SK-N-SH (cell line): ENCODE data around the gene KMT2B. TPM values are rescaled to one million over a fixed set of nuclear protein-coding genes. Genes with fewer than 3 reads are reported as not detected.

Source experiments
- CTCF ChIA-PET: fragments of 300-600, 350-600 bp; formaldehyde crosslinking; extraction: SDS; loops from one replicate; lab custom pipeline; 2021; lab: Yijun Ruan, JAX
- POLR2A ChIA-PET: fragments of 350-600 bp; sonication (Branson Sonifier 250); formaldehyde crosslinking; extraction: SDS; loops from one replicate; lab custom pipeline; 2020; ENCODE audit warnings: antibody characterized with exemption, inconsistent platforms; lab: Yijun Ruan, JAX
- DNase-seq: peaks from one replicate; pipeline ENCODE4 v3.0.0; 2012
- H2AFZ ChIP-seq: fragments of 200-600 bp; sonication (generic); 2 replicates; pipeline ENCODE4 v1.8.1; 2016; ENCODE audit warnings: antibody characterized with exemption, mild to moderate bottlenecking, low read depth
- H3F3A ChIP-seq: fragments of 200-600 bp; sonication (generic); replicated peaks from 2 replicates; pipeline ENCODE3; 2016; ENCODE audit warnings: antibody characterized with exemption, mild to moderate bottlenecking; ENCODE audit not compliant: insufficient read depth
- H3K27ac ChIP-seq, 2 experiments: fragments of 200-500 bp in 1 of 2; fragments of 200-600 bp in 1 of 2; sonication (Bioruptor generic) in 1 of 2; sonication (generic), shearing (Covaris generic) in 1 of 2; 2 replicates each; pipeline versions ENCODE4 v1.5.1 to v1.6.1; 2014 to 2016; ENCODE audit warnings: low read depth in 2 of 2, inconsistent platforms in 1 of 2, low read length in 1 of 2, mild to moderate bottlenecking in 1 of 2, mixed read lengths in 1 of 2
- H3K27me3 ChIP-seq: fragments of 200-600 bp; sonication (generic), shearing (Covaris generic); 2 replicates; pipeline ENCODE4 v1.6.1; 2016; ENCODE audit warnings: mixed run types; ENCODE audit not compliant: insufficient read depth
- H3K36me3 ChIP-seq, 2 experiments: fragments of 200-500 bp in 1 of 2; fragments of 200-600 bp in 1 of 2; sonication (Bioruptor generic) in 1 of 2; sonication (generic) in 1 of 2; replicated peaks in 1 of 2; 2 replicates each; pipeline versions ENCODE3 to v1.5.1; 2014 to 2016; ENCODE audit warnings: low read length in 1 of 2, mild to moderate bottlenecking in 1 of 2; ENCODE audit not compliant: insufficient read depth in 2 of 2, control insufficient read depth in 1 of 2
- H3K4me1 ChIP-seq, 2 experiments: fragments of 200-500 bp in 1 of 2; fragments of 200-600 bp in 1 of 2; sonication (Bioruptor generic) in 1 of 2; sonication (generic), shearing (Covaris generic) in 1 of 2; 2 replicates each; pipeline versions ENCODE4 v1.5.1 to v1.6.1; 2014 to 2016; ENCODE audit warnings: low read depth in 1 of 2, low read length in 1 of 2, mixed run types in 1 of 2; ENCODE audit not compliant: insufficient read depth in 2 of 2, control insufficient read depth in 1 of 2
- H3K4me2 ChIP-seq: fragments of 200-600 bp; sonication (generic), shearing (Covaris generic); 2 replicates; pipeline ENCODE4 v1.6.1; 2017; ENCODE audit warnings: mixed run types
- H3K4me3 ChIP-seq, 2 experiments: fragments of 200-500 bp in 1 of 2; fragments of 200-600 bp in 1 of 2; sonication (Bioruptor generic) in 1 of 2; sonication (generic), shearing (Covaris generic) in 1 of 2; 2 replicates each; pipeline versions ENCODE4 v1.5.1 to v1.8.1; 2014 to 2016; ENCODE audit warnings: low read depth in 2 of 2, inconsistent platforms in 1 of 2, low read length in 1 of 2, mild to moderate bottlenecking in 1 of 2, mixed read lengths in 1 of 2, moderate library complexity in 1 of 2
- H3K79me2 ChIP-seq: fragments of 200-600 bp; sonication (generic); 2 replicates; pipeline ENCODE4 v1.8.1; 2017; ENCODE audit warnings: mild to moderate bottlenecking; ENCODE audit not compliant: insufficient read depth
- H3K9ac ChIP-seq: fragments of 200-600 bp; sonication (generic); 2 replicates; pipeline ENCODE4 v1.6.1; 2017; ENCODE audit warnings: mixed run types
- H3K9me2 ChIP-seq: fragments of 200-600 bp; sonication (generic); 2 replicates; pipeline ENCODE4 v1.6.1; 2017; ENCODE audit warnings: mixed run types
- H3K9me3 ChIP-seq: fragments of 200-600 bp; sonication (generic); 2 replicates; pipeline ENCODE4 v1.6.1; 2017; ENCODE audit warnings: mixed run types, mild to moderate bottlenecking, moderate library complexity
- H4K20me1 ChIP-seq: fragments of 200-600 bp; sonication (generic); 2 replicates; pipeline ENCODE4 v1.6.1; 2017; ENCODE audit warnings: mild to moderate bottlenecking, mixed run types; ENCODE audit not compliant: insufficient read depth
- CTCF ChIP-seq: fragments of 200-600 bp; sonication (generic); IDR thresholded peaks from 2 replicates; pipeline ENCODE4 v1.6.1; 2017; ENCODE audit warnings: antibody characterized with exemption, mild to moderate bottlenecking, moderate library complexity
- ELF1 ChIP-seq: IDR thresholded peaks from 2 replicates; pipeline ENCODE4 v1.4.0; 2012
- EP300 ChIP-seq, 2 experiments: IDR thresholded peaks; 2 replicates each; pipeline versions ENCODE4 v1.4.0 to v1.6.1; 2012; ENCODE audit warnings: borderline replicate concordance in 1 of 2, low read depth in 1 of 2, low read length in 1 of 2
- FOXM1 ChIP-seq: IDR thresholded peaks from 2 replicates; pipeline ENCODE4 v1.4.0; 2012; ENCODE audit warnings: low read depth, mild to moderate bottlenecking
- IRF3 ChIP-seq: fragments of 150-350 bp; IDR thresholded peaks from 2 replicates; pipeline ENCODE4 v1.6.1; 2016; ENCODE audit warnings: mild to moderate bottlenecking, low read depth, low read length
- MAX ChIP-seq: IDR thresholded peaks from 2 replicates; pipeline ENCODE4 v1.4.0; 2012; ENCODE audit warnings: low read depth
- MXI1 ChIP-seq: IDR thresholded peaks from 2 replicates; pipeline ENCODE4 v1.6.1; 2012; ENCODE audit warnings: mild to moderate bottlenecking, low read depth, low read length, improper control_type of control experiment
- NFIC ChIP-seq: IDR thresholded peaks from 2 replicates; pipeline ENCODE4 v1.4.0; 2012; ENCODE audit warnings: borderline replicate concordance
- NRF1 ChIP-seq: IDR thresholded peaks from 2 replicates; pipeline ENCODE4 v1.6.1; 2012; ENCODE audit warnings: low read depth, mild to moderate bottlenecking, low read length
- RAD21 ChIP-seq: IDR thresholded peaks from 2 replicates; pipeline ENCODE4 v1.6.1; 2012; ENCODE audit warnings: mild to moderate bottlenecking, low read length
- RCOR1 ChIP-seq: fragments of 150-350 bp; IDR thresholded peaks from 2 replicates; pipeline ENCODE4 v1.6.1; 2017; ENCODE audit warnings: antibody characterized with exemption, low read length
- RFX5 ChIP-seq: IDR thresholded peaks from 2 replicates; pipeline ENCODE4 v1.6.1; 2012; ENCODE audit warnings: mild to moderate bottlenecking, improper control_type of control experiment, low read length
- RXRA ChIP-seq: IDR thresholded peaks from 2 replicates; pipeline ENCODE4 v1.4.0; 2012; ENCODE audit warnings: low read depth, mild to moderate bottlenecking, borderline replicate concordance
- SIN3A ChIP-seq: IDR thresholded peaks from 2 replicates; pipeline ENCODE4 v1.6.1; 2012; ENCODE audit warnings: low read depth, mild to moderate bottlenecking, low read length, moderate library complexity, borderline replicate concordance
- TAF1 ChIP-seq: IDR thresholded peaks from 2 replicates; pipeline ENCODE4 v1.6.1; 2012; ENCODE audit warnings: low read depth, mild to moderate bottlenecking, low read length, moderate library complexity, borderline replicate concordance
- TEAD4 ChIP-seq: IDR thresholded peaks from 2 replicates; pipeline ENCODE4 v1.4.0; 2012; ENCODE audit warnings: mild to moderate bottlenecking, borderline replicate concordance; ENCODE audit not compliant: insufficient read depth
- YY1 ChIP-seq: IDR thresholded peaks from 2 replicates; pipeline ENCODE4 v1.4.0; 2012; ENCODE audit warnings: low read depth, mild to moderate bottlenecking
- WGBS: methylation state at CpG from one replicate; pipeline ENCODE4 v1.1.6; 2017; ENCODE audit warnings: low lambda C conversion rate; 5-methylcytosine and 5-hydroxymethylcytosine counted together
- polyA plus RNA-seq, 3 experiments: library from polyadenylated mRNA; depleted of rRNA; stranded (reverse); fragments of >200 nt; gene quantifications; 2 replicates each; pipeline ENCODE4 v1.2.3, GENCODE V29; 2012
- TF ChIP-seq, protein P1 (sequence below): IDR thresholded peaks from 2 replicates; pipeline ENCODE4 v1.6.1; 2012; ENCODE audit warnings: mild to moderate bottlenecking, low read depth, low read length, moderate library complexity

KMT2B gene
- polyA plus RNA-seq, 1 of the 3 experiments (the other 2 are of a cell fraction), result 29.2 TPM

DNA sequence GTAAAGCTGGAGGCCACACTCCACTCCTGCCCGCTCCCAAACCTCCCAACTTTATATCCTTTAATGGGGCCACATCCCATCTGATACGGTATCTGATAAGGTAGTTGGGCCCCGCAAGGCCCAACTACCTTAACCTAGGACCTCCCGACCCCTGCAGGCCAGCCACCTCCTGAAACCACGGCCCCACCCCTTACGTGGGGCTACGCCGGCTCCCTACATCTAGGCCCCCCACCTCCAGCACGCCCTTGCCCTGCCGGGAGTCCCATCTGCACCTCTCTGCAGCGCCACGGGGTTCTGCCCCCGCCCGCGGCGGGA, 22.3 kb downstream of the KMT2B start:
- no peak for DNase-seq
- peaks cover 6 to 35% of the 10 kb centered on the region in 2 experiments for H3K36me3 ChIP-seq
- ChIA-PET POLR2A (interaction anchor here (0.7 to 2.0 kb wide), 10 partner anchors 10 to 129 kb away, joined by 3 to 10 read pairs (median 4); partner anchors contain the start of genes COX6B1 and HSPB6), CTCF (interaction anchor here (0.7 to 1.6 kb wide), 6 partner anchors 13 to 696 kb away, joined by 3 to 7 read pairs (median 4); no protein-coding TSS in a partner anchor)
- H3F3A ChIP-seq, result peaks cover 12% of the 10 kb centered on the region
- peak overlapping the region; percentile 97 for H3K4me2 ChIP-seq
- WGBS, result 4% methylated on average over 15 of the region's 16 CpGs
- no peaks in the 10 kb centered on the region; the same call in 1 of the 2 replicates for H3K79me2 ChIP-seq
- no peaks in the 10 kb centered on the region for H4K20me1 ChIP-seq
- H3K4me1 ChIP-seq, result peaks cover 4 to 18% of the 10 kb centered on the region in 2 experiments; a peak in 2 of 4 replicates
- H3K27me3 ChIP-seq, result no peaks in the 10 kb centered on the region
- peak overlapping the region; percentile 82 for H2AFZ ChIP-seq
- peak overlapping the region; percentile 67; the same call in 1 of the 2 replicates for H3K9ac ChIP-seq
- H3K9me2 ChIP-seq, result no peaks in the 10 kb centered on the region
- H3K27ac ChIP-seq, result peak overlapping the region in 1 of 2 experiments; percentile 76; a peak in 2 of 4 replicates
- no peaks in the 10 kb centered on the region for H3K9me3 ChIP-seq
- no peak for TF ChIP-seq SIN3A
- H3K4me3 ChIP-seq, result peak overlapping the region; percentile 63 to 88

DNA sequence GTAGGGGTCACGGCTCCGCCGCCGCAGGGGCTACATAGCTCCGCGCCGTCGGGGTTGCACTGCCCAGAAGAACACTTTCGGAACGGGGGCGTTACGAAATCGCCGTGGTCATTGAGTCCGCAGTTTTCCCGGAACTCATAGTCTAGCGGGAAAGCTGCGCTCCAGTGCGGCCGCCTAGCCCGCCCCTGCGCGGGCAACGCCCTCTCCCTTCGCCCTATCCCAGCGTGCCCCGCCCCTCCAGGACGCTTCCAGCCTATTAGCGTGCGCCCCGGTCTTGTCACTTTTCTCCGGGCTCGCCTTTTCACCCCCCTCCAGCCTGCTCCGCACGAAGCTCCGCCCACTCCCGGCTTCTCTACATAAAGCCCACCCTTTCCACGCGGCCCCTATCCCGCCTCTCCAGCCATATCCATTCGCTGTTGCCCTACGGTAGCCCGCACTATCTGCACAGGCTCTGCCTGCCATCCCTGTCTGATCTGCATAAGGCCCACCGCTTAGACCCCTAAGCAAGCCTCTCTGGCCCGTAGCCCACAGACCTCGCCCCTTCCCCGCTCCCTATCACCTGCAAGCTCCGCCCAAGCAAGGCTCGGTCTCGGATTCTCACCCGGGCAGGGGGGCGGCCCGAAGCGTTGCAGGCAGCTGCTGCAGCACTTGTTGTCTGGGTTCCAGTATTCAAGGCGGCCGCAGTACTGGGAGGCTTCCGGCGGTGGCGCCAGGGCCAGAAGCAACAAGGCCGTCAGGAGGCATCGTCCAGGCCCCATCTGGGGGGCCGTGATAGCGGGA, 22.8 kb downstream of the KMT2B start:
- peaks cover 6 to 30% of the 10 kb centered on the region in 2 experiments for H3K36me3 ChIP-seq
- H3K4me3 ChIP-seq, result peak overlapping the region; percentile 63 to 88
- ChIA-PET CTCF (interaction anchor here (0.5 to 1.6 kb wide), 10 partner anchors 13 to 832 kb away, joined by 3 to 7 read pairs (median 3); partner anchors contain the start of gene COX6B1), POLR2A (interaction anchor here (0.7 to 2.0 kb wide), 10 partner anchors 10 to 128 kb away, joined by 3 to 10 read pairs (median 4); partner anchors contain the start of genes COX6B1 and HSPB6)
- H4K20me1 ChIP-seq, result no peaks in the 10 kb centered on the region
- peaks cover under 1% of the 10 kb centered on the region; the same call in 1 of the 2 replicates for H3K79me2 ChIP-seq
- no peaks in the 10 kb centered on the region for H3K27me3 ChIP-seq
- 1% methylated on average over 42 of the region's 63 CpGs for WGBS
- H3K4me1 ChIP-seq, result peaks cover 4 to 18% of the 10 kb centered on the region in 2 experiments; a peak in 2 of 4 replicates
- no peaks in the 10 kb centered on the region for H3K9me3 ChIP-seq
- DNase-seq, result peak; percentile 99
- H3F3A ChIP-seq, result peaks cover 12% of the 10 kb centered on the region
- H2AFZ ChIP-seq, result peak overlapping the region; percentile 95
- peak overlapping the region; percentile 97 for H3K4me2 ChIP-seq
- H3K9me2 ChIP-seq, result no peaks in the 10 kb centered on the region
- peak overlapping the region; percentile 67; the same call in 1 of the 2 replicates for H3K9ac ChIP-seq
- peak overlapping the region; percentile 63 to 90; a peak in 3 of 4 replicates for H3K27ac ChIP-seq
- TF ChIP-seq RAD21 (no peak), EP300 (IDR thresholded peaks at IDR 0.05; ENCODE audit: borderline replicate concordance in 1 of 2, low read depth in 1 of 2, low read length in 1 of 2) (0 out of 4 replicates have a peak, but pooled peaks of 1 of the 2 experiments have one; percentile 3), MAX (peak; percentile 46), IRF3 (peak; percentile 7; the same call in 1 of the 2 replicates), NFIC (no peak), NRF1 (peak; percentile 77), YY1 (0 out of 2 replicates have a peak, but pooled peaks have one; percentile 11), ELF1 (peak; percentile 55; the same call in 1 of the 2 replicates), MXI1 (peak; percentile 78), TAF1 (no peak; the same call in 1 of the 2 replicates), FOXM1 (no peak), RXRA (no peak), TEAD4 (no peak), RCOR1 (no peak), CTCF (peak; percentile 31; the same call in 1 of the 2 replicates), RFX5 (peak; percentile 84)
- TF ChIP-seq, protein P1, sequence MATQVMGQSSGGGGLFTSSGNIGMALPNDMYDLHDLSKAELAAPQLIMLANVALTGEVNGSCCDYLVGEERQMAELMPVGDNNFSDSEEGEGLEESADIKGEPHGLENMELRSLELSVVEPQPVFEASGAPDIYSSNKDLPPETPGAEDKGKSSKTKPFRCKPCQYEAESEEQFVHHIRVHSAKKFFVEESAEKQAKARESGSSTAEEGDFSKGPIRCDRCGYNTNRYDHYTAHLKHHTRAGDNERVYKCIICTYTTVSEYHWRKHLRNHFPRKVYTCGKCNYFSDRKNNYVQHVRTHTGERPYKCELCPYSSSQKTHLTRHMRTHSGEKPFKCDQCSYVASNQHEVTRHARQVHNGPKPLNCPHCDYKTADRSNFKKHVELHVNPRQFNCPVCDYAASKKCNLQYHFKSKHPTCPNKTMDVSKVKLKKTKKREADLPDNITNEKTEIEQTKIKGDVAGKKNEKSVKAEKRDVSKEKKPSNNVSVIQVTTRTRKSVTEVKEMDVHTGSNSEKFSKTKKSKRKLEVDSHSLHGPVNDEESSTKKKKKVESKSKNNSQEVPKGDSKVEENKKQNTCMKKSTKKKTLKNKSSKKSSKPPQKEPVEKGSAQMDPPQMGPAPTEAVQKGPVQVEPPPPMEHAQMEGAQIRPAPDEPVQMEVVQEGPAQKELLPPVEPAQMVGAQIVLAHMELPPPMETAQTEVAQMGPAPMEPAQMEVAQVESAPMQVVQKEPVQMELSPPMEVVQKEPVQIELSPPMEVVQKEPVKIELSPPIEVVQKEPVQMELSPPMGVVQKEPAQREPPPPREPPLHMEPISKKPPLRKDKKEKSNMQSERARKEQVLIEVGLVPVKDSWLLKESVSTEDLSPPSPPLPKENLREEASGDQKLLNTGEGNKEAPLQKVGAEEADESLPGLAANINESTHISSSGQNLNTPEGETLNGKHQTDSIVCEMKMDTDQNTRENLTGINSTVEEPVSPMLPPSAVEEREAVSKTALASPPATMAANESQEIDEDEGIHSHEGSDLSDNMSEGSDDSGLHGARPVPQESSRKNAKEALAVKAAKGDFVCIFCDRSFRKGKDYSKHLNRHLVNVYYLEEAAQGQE, result no peak
